ENCODE data around the gene SLC2A13. TPM values are rescaled to one million over a fixed set of nuclear protein-coding genes. Genes with fewer than 3 reads are reported as not detected.

SLC2A13 gene
- total and polyA plus RNA-seq, 3 donors from 2014 or later, result 3.3 to 19.8 (median 18.0) TPM

- Histone ChIP-seq H3K27me3 (no peaks in the 10 kb centered on the region), H3K9me3 (no peaks in the 10 kb centered on the region), H3K4me3 (no peak overlapping the region), H3K27ac (no peak overlapping the region), H3K36me3 (ENCODE audit: low read depth, missing control alignments) (no peaks in the 10 kb centered on the region), H3K4me1 (no peaks in the 10 kb centered on the region)
- 73 to 75% methylated on average over 2 of the region's 2 CpGs for WGBS, 2 donors
- no peak for DNase-seq
- intact Hi-C loops (cut with DNase I; ENCODE audit: low total_unique reads), result no loop called here
- TF ChIP-seq POLR2A (IDR thresholded peaks at IDR 0.05), result no peak
- no peak for TF ChIP-seq CTCF (IDR thresholded peaks at IDR 0.05)
Measured at GRCh38 chr12:39966256-39966655, 139.6 kb downstream of the SLC2A13 start.

- H3K36me3 ChIP-seq (ENCODE audit: low read depth, missing control alignments), result no peaks in the 10 kb centered on the region
- no peaks in the 10 kb centered on the region for H3K4me1 ChIP-seq
- H3K9me3 ChIP-seq, result no peaks in the 10 kb centered on the region
- no peak overlapping the region for H3K4me3 ChIP-seq
- TF ChIP-seq CTCF (IDR thresholded peaks at IDR 0.05), result no peak
- no peak for TF ChIP-seq POLR2A (IDR thresholded peaks at IDR 0.05)
- intact Hi-C loops (cut with DNase I; ENCODE audit: low total_unique reads), result no loop called here
- 87 to 93% methylated on average over 2 of the region's 2 CpGs for WGBS, 2 donors
- H3K27me3 ChIP-seq, result no peaks in the 10 kb centered on the region
- no peak overlapping the region for H3K27ac ChIP-seq
- no peak for DNase-seq
Measured at GRCh38 chr12:39959467-39959866, 146.4 kb downstream of the SLC2A13 start.

- no peak overlapping the region for H3K4me3 ChIP-seq
- 90 to 91% methylated on average over 2 of the region's 2 CpGs for WGBS, 2 donors
- no peak for DNase-seq
- no peaks in the 10 kb centered on the region for H3K27me3 ChIP-seq
- no peak for TF ChIP-seq CTCF (IDR thresholded peaks at IDR 0.05)
- no peak for TF ChIP-seq POLR2A (IDR thresholded peaks at IDR 0.05)
- H3K36me3 ChIP-seq (ENCODE audit: low read depth, missing control alignments), result no peaks in the 10 kb centered on the region
- intact Hi-C loops (cut with DNase I; ENCODE audit: low total_unique reads), result no loop called here
- no peak overlapping the region for H3K27ac ChIP-seq
- H3K4me1 ChIP-seq, result no peaks in the 10 kb centered on the region
- no peaks in the 10 kb centered on the region for H3K9me3 ChIP-seq
Measured at GRCh38 chr12:39959031-39959430, 146.8 kb downstream of the SLC2A13 start.

GRCh38 chr12:39958377-39958776 lies 147.5 kb downstream of the SLC2A13 start:
- DNase-seq, result no peak
- intact Hi-C loops (cut with DNase I; ENCODE audit: low total_unique reads), result no loop called here

More at GRCh38 chr12:39958377-39958776, 147.5 kb downstream of the SLC2A13 start:
- Histone ChIP-seq H3K9me3 (no peaks in the 10 kb centered on the region), H3K4me3 (no peak overlapping the region), H3K27ac (no peak overlapping the region), H3K36me3 (ENCODE audit: low read depth, missing control alignments) (no peaks in the 10 kb centered on the region), H3K27me3 (no peaks in the 10 kb centered on the region), H3K4me1 (no peaks in the 10 kb centered on the region)
- WGBS, 2 donors, result 85 to 94% methylated on average over 3 of the region's 3 CpGs
- TF ChIP-seq POLR2A (IDR thresholded peaks at IDR 0.05) (no peak), CTCF (IDR thresholded peaks at IDR 0.05) (no peak)

Measured in testis (tissue), 3 donors.